Endothelial cell of umbilical vein (primary cell): ENCODE measurements around the gene PDLIM5. TPM values are rescaled to one million over a fixed set of nuclear protein-coding genes. Genes with fewer than 3 reads are reported as not detected.
A peak's percentile ranks its signal among the peaks of the same experiment; 100 is the strongest.

Source experiments
- BruUV-seq: library from RNA; stranded (reverse); fragments of 400-500 nt; replicated peaks from 2 replicates; lab custom pipeline; 2021; lab: Mats Ljungman, UMichigan
- CTCF ChIA-PET: fragments of 300-600, 350-600 bp; sonication (Branson Sonifier 250); formaldehyde crosslinking; loops from one replicate; lab custom pipeline; 2021; ENCODE audit warnings: antibody characterized with exemption, inconsistent platforms; lab: Charles Lee
- POLR2A ChIA-PET: fragments of 300-600, 350-600 bp; sonication (Branson Sonifier 250); formaldehyde crosslinking; loops from one replicate; lab custom pipeline; 2021; ENCODE audit warnings: antibody characterized with exemption, inconsistent platforms; lab: Charles Lee
- DNase-seq: peaks from one replicate; pipeline ENCODE4 v3.0.0-alpha.2; 2011; ENCODE audit warnings: low read depth, low spot score
- FAIRE-seq: peaks from 2 replicates; lab custom pipeline; 2011; peaks lifted over from hg19 to GRCh38; lab: Jason Lieb, UNC
- H2AFZ ChIP-seq: 2 replicates; pipeline ENCODE4 v1.6.0; 2012; ENCODE audit warnings: low read depth, low read length, control low read depth, inconsistent platforms
- H3K27ac ChIP-seq: 2 replicates; pipeline ENCODE4 v1.5.1; 2011; ENCODE audit warnings: low read depth, mild to moderate bottlenecking, control low read depth, low read length, moderate library complexity; ENCODE audit not compliant: insufficient read depth
- H3K27me3 ChIP-seq, 2 experiments: 2 replicates each; pipeline versions ENCODE4 v1.6.0 to v1.6.1; 2011; ENCODE audit warnings: low read length in 2 of 2, mixed read lengths in 1 of 2; ENCODE audit not compliant: control insufficient read depth in 2 of 2, insufficient read depth in 2 of 2
- H3K36me3 ChIP-seq, 2 experiments: 2 replicates in 1 of 2; 3 replicates in 1 of 2; pipeline ENCODE4 v1.5.1; 2011; ENCODE audit warnings: low read length in 2 of 2, mild to moderate bottlenecking in 1 of 2, moderate library complexity in 1 of 2; ENCODE audit not compliant: control insufficient read depth in 2 of 2, insufficient read depth in 2 of 2; ENCODE audit errors: extremely low read depth in 1 of 2
- H3K4me1 ChIP-seq: 3 replicates; pipeline ENCODE4 v1.5.1; 2011; ENCODE audit warnings: mild to moderate bottlenecking, low read length; ENCODE audit not compliant: control insufficient read depth, insufficient read depth; ENCODE audit errors: extremely low read depth
- H3K4me2 ChIP-seq: 2 replicates; pipeline ENCODE4 v1.6.1; 2011; ENCODE audit warnings: low read length, control low read depth, mixed read lengths; ENCODE audit not compliant: insufficient read depth
- H3K4me3 ChIP-seq, 3 experiments: fragments of 200-600 bp in 1 of 3; sonication (generic), shearing (Covaris generic) in 1 of 3; replicated peaks in 1 of 3; 2 replicates each; pipeline ENCODE4 v1.5.1; 2011 to 2016; ENCODE audit warnings: control low read depth in 3 of 3, low read length in 3 of 3, mild to moderate bottlenecking in 2 of 3, inconsistent platforms in 1 of 3, low read depth in 1 of 3, moderate library complexity in 1 of 3; ENCODE audit not compliant: insufficient read depth in 1 of 3
- H3K79me2 ChIP-seq: 2 replicates; pipeline ENCODE4 v1.6.0; 2012; ENCODE audit warnings: low read length, inconsistent platforms; ENCODE audit not compliant: control insufficient read depth, insufficient read depth
- H3K9ac ChIP-seq: replicated peaks from 2 replicates; pipeline ENCODE3; 2011; ENCODE audit warnings: low read length, control low read depth; ENCODE audit not compliant: insufficient read depth; ENCODE audit errors: extremely low read depth
- H3K9me1 ChIP-seq: replicated peaks from 3 replicates; pipeline ENCODE4 v1.6.0; 2011; ENCODE audit warnings: mild to moderate bottlenecking, low read length; ENCODE audit not compliant: control insufficient read depth, insufficient read depth; ENCODE audit errors: extremely low read depth
- H3K9me3 ChIP-seq: replicated peaks from 2 replicates; pipeline ENCODE4 v1.5.1; 2012; ENCODE audit warnings: low read length, inconsistent platforms; ENCODE audit not compliant: control insufficient read depth, insufficient read depth
- H4K20me1 ChIP-seq: replicated peaks from 2 replicates; pipeline ENCODE3; 2011; ENCODE audit warnings: mild to moderate bottlenecking, low read length; ENCODE audit not compliant: control insufficient read depth, insufficient read depth; ENCODE audit errors: extremely low read depth
- EZH2 ChIP-seq: IDR thresholded peaks from 2 replicates; pipeline ENCODE4 v1.6.1; 2012; ENCODE audit warnings: borderline replicate concordance, low read depth, mild to moderate bottlenecking, moderate library complexity, low read length, inconsistent platforms; ENCODE audit not compliant: severe bottlenecking
- FOS ChIP-seq: IDR thresholded peaks from 2 replicates; pipeline ENCODE4 v1.6.1; 2011; ENCODE audit warnings: mild to moderate bottlenecking, low read length, moderate library complexity, borderline replicate concordance; ENCODE audit not compliant: insufficient read depth
- GATA2 ChIP-seq: IDR thresholded peaks from 2 replicates; pipeline ENCODE4 v1.7.0; 2011; ENCODE audit warnings: low read depth, mild to moderate bottlenecking, moderate library complexity, mixed read lengths, low read length; ENCODE audit not compliant: insufficient read length, insufficient read depth
- POLR2A ChIP-seq: IDR thresholded peaks from 2 replicates; pipeline ENCODE4 v1.6.1; 2012; ENCODE audit warnings: low read depth, mild to moderate bottlenecking, control low read depth, low read length
- POLR2AphosphoS5 ChIP-seq: IDR thresholded peaks from 2 replicates; pipeline ENCODE4 v1.6.1; 2012; ENCODE audit warnings: low read depth, mild to moderate bottlenecking, control low read depth, low read length, moderate library complexity; ENCODE audit not compliant: insufficient read depth
- dilution Hi-C: fragments of 300-500 bp; cut with MboI; formaldehyde crosslinking; loops from one replicate; pipeline ENCODE4 v1.15.0; 2019; ENCODE audit warnings: low sequenced_read_pairs; ENCODE audit not compliant: extremely low pct_ligation_motif_present
- intact Hi-C: fragments of 100-400 bp; cut with micrococcal nuclease; formaldehyde crosslinking; loops from one replicate; pipeline ENCODE4 v1.10.0; 2022
- polyA plus RNA-seq, 4 experiments: library from polyadenylated mRNA; depleted of rRNA in 3 of 4; stranded (reverse) in 3 of 4; unstranded in 1 of 4; fragments of >200 nt; gene quantifications; 2 replicates each; pipeline versions ENCODE4 v1.2.1 to v1.2.3, GENCODE V29; 2011 to 2012; ENCODE audit warnings: missing spikeins in 1 of 4
- total RNA-seq: library from RNA; stranded (reverse); gene quantifications from 2 replicates; pipeline ENCODE4 v1.2.3, GENCODE V29; 2021

Gene PDLIM5
- total and polyA plus RNA-seq, 2 donors (not counting 3 experiments of a cell fraction or from before 2014, with no cell fraction given), result 243 to 310 TPM

- intact Hi-C loops (no loop called here), dilution Hi-C loops (no loop called here)
- ChIA-PET POLR2A (no interaction called here), CTCF (interaction anchor here (0.9 to 3.6 kb wide), 2 partner anchors 99 to 101 kb away, joined by 3 to 12 read pairs; no protein-coding TSS in a partner anchor)
- H3K27ac ChIP-seq, result no peak overlapping the region
- H3K9me1 ChIP-seq, result no peaks in the 10 kb centered on the region
- H4K20me1 ChIP-seq, result peaks cover under 1% of the 10 kb centered on the region
- TF ChIP-seq EZH2 (no peak), FOS (no peak), POLR2AphosphoS5 (no peak)
- H3K9me3 ChIP-seq, result no peaks in the 10 kb centered on the region
- no peak overlapping the region for H2AFZ ChIP-seq
- peaks cover 96% of the 10 kb centered on the region for H3K79me2 ChIP-seq
- H3K4me3 ChIP-seq, result no peak overlapping the region
- FAIRE-seq (no peak), DNase-seq (no peak)
- no peak overlapping the region for H3K9ac ChIP-seq
- H3K4me2 ChIP-seq, result no peak overlapping the region
- peaks cover 0 to 2% of the 10 kb centered on the region in 2 experiments for H3K36me3 ChIP-seq
- H3K4me1 ChIP-seq, result peaks cover 21% of the 10 kb centered on the region
- no TSS peak for BruUV-seq
- H3K27me3 ChIP-seq, result no peaks in the 10 kb centered on the region
These were observed 56.6 kb downstream of the PDLIM5 start for GRCh38 chr4:94508296-94508695.

GRCh38 chr4:94508806-94509205 lies 57.1 kb downstream of the PDLIM5 start:
- Histone ChIP-seq H3K4me2 (no peak overlapping the region), H3K4me3 (no peak overlapping the region), H2AFZ (no peak overlapping the region), H3K79me2 (peaks cover 96% of the 10 kb centered on the region), H3K4me1 (peaks cover 21% of the 10 kb centered on the region), H3K36me3 (peaks cover 0 to 2% of the 10 kb centered on the region in 2 experiments), H3K9me3 (no peaks in the 10 kb centered on the region), H3K9me1 (no peaks in the 10 kb centered on the region), H3K27me3 (no peaks in the 10 kb centered on the region), H3K27ac (no peak overlapping the region), H4K20me1 (no peaks in the 10 kb centered on the region), H3K9ac (no peak overlapping the region)
- ChIA-PET CTCF (no interaction called here), POLR2A (no interaction called here)
- intact Hi-C loops, result no loop called here
- dilution Hi-C loops, result no loop called here
- DNase-seq (no peak), FAIRE-seq (no peak)
- TF ChIP-seq POLR2A (peak; percentile 19), GATA2 (no peak)
- no TSS peak for BruUV-seq
